ENCODE results near the gene DBN1.

Gene DBN1

GRCh38 chr5:177440211-177440989 is 33.0 kb downstream of the DBN1 start:
- Mint-ChIP-seq H3K36me3 (ENCODE audit: insufficient read depth) (peaks cover 81% of the 10 kb centered on the region), H3K4me3 (peak overlapping the region; percentile 18 to 54), H3K4me1 (ENCODE audit: low read depth in 2 of 2) (peaks cover 36 to 43% of the 10 kb centered on the region in 2 donors), H3K27me3 (no peaks in the 10 kb centered on the region), H3K9me3 (no peaks in the 10 kb centered on the region), H3K27ac (peak overlapping the region; percentile 87 to 94)
- ATAC-seq (replicated peaks) (peak; percentile 81), DNase-seq (peak in 2 of 3 experiments; percentile 52 to 56)

GRCh38 chr5:177439518-177440053 is 33.8 kb downstream of the DBN1 start:
- H3K4me3 Mint-ChIP-seq, result peak overlapping the region; percentile 18 to 54
- no peak for DNase-seq
- no peak for ATAC-seq (replicated peaks)
- H3K4me1 Mint-ChIP-seq (ENCODE audit: low read depth in 2 of 2), result peaks cover 31 to 35% of the 10 kb centered on the region in 2 donors
- peak overlapping the region; percentile 87 to 94 for H3K27ac Mint-ChIP-seq
- H3K36me3 Mint-ChIP-seq (ENCODE audit: insufficient read depth), result peaks cover 87% of the 10 kb centered on the region
- H3K27me3 Mint-ChIP-seq, result no peaks in the 10 kb centered on the region
- no peaks in the 10 kb centered on the region for H3K9me3 Mint-ChIP-seq

GRCh38 chr5:177438468-177438867 is 35.0 kb downstream of the DBN1 start:
- DNase-seq (no peak), ATAC-seq (replicated peaks) (no peak)
- Mint-ChIP-seq H3K9me3 (no peaks in the 10 kb centered on the region), H3K27ac (peak overlapping the region; percentile 56 to 93), H3K27me3 (no peaks in the 10 kb centered on the region), H3K36me3 (ENCODE audit: insufficient read depth) (peaks cover 91% of the 10 kb centered on the region), H3K4me1 (ENCODE audit: low read depth in 2 of 2) (peaks cover 26 to 28% of the 10 kb centered on the region in 2 donors), H3K4me3 (no peak overlapping the region)

- peak overlapping the region; percentile 56 to 93 for H3K27ac Mint-ChIP-seq
- H3K36me3 Mint-ChIP-seq (ENCODE audit: insufficient read depth), result peaks cover 95% of the 10 kb centered on the region
- H3K9me3 Mint-ChIP-seq, result no peaks in the 10 kb centered on the region
- peaks cover 24 to 36% of the 10 kb centered on the region in 2 donors for H3K4me1 Mint-ChIP-seq (ENCODE audit: low read depth in 2 of 2)
- no peak overlapping the region for H3K4me3 Mint-ChIP-seq
- ATAC-seq (replicated peaks) (no peak), DNase-seq (no peak)
- H3K27me3 Mint-ChIP-seq, result no peaks in the 10 kb centered on the region
These were observed 35.8 kb downstream of the DBN1 start for GRCh38 chr5:177437623-177438022.

GRCh38 chr5:177435847-177436536 is 37.4 kb downstream of the DBN1 start:
- DNase-seq (no peak), ATAC-seq (replicated peaks) (no peak)
- Mint-ChIP-seq H3K27me3 (no peaks in the 10 kb centered on the region), H3K9me3 (no peaks in the 10 kb centered on the region), H3K27ac (peak overlapping the region in 1 of 2 donors; percentile 67), H3K4me1 (ENCODE audit: low read depth in 2 of 2) (peaks cover 34 to 44% of the 10 kb centered on the region in 2 donors), H3K36me3 (ENCODE audit: insufficient read depth) (peaks cover 95% of the 10 kb centered on the region), H3K4me3 (peak overlapping the region in 1 of 2 donors; percentile 22)

- peak overlapping the region; percentile 58 to 83 for H3K27ac Mint-ChIP-seq
- H3K4me1 Mint-ChIP-seq (ENCODE audit: low read depth in 2 of 2), result peaks cover 39 to 49% of the 10 kb centered on the region in 2 donors
- ATAC-seq (replicated peaks) (no peak), DNase-seq (no peak)
- no peaks in the 10 kb centered on the region for H3K27me3 Mint-ChIP-seq
- peaks cover 96% of the 10 kb centered on the region for H3K36me3 Mint-ChIP-seq (ENCODE audit: insufficient read depth)
- no peaks in the 10 kb centered on the region for H3K9me3 Mint-ChIP-seq
- peak overlapping the region in 1 of 2 donors; percentile 22 for H3K4me3 Mint-ChIP-seq
These were observed 38.3 kb downstream of the DBN1 start for GRCh38 chr5:177434942-177435738.

DNA sequence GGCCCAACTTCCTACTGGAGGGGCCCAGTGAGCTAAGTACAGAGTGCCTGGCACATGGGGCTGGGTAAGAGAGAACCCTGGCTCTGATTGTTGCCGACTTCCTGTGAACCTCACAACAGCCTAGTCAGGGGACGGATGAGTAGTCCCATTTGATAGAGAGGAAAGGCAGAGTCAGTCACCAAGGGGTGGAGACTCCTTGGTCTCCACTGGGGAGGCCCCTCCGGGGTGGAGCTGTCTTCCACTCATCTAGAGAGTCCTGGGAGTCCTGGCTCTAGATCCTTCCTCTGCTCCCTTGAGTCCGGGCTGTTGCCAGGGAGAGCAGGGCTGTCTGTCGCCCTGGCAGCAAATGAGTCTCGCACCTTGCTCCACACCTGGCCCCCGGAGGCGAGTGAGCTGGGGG is 39.0 kb downstream of the DBN1 start:
- Mint-ChIP-seq H3K9me3 (no peaks in the 10 kb centered on the region), H3K36me3 (ENCODE audit: insufficient read depth) (peaks cover 97% of the 10 kb centered on the region), H3K4me3 (peak overlapping the region; percentile 51 to 53), H3K4me1 (ENCODE audit: low read depth in 2 of 2) (peaks cover 39 to 50% of the 10 kb centered on the region in 2 donors), H3K27me3 (no peaks in the 10 kb centered on the region), H3K27ac (peak overlapping the region; percentile 58 to 83)
- ATAC-seq (replicated peaks) (no peak), DNase-seq (no peak)

DNA sequence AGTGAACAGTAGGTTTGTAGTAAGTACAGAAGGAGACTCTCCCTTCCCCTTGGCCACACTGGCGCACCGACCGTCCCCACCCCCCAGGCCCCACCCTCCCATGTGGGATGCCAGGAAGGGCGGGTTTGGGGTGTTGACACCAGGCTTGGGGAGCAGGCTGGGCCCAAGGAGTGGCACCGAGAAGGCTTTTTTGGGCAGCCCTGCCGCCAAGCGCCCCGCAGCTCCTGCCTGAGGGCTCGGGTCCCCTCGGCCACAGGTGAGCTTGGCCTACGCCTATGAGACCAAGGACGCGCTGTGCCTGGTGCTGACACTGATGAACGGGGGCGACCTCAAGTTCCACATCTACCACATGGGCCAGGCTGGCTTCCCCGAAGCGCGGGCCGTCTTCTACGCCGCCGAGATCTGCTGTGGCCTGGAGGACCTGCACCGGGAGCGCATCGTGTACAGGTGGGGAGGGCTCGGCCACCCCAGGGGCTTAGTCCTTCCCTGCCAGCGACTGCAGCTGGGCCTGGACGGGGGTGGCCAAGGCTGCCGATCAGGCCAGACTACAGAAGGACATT is 39.7 kb downstream of the DBN1 start:
- Mint-ChIP-seq H3K4me3 (peak overlapping the region; percentile 51 to 69), H3K4me1 (ENCODE audit: low read depth in 2 of 2) (peaks cover 46 to 57% of the 10 kb centered on the region in 2 donors), H3K27ac (peak overlapping the region; percentile 69 to 93), H3K36me3 (ENCODE audit: insufficient read depth) (peaks cover 98% of the 10 kb centered on the region), H3K27me3 (no peaks in the 10 kb centered on the region), H3K9me3 (no peaks in the 10 kb centered on the region)
- no peak for ATAC-seq (replicated peaks)
- no peak for DNase-seq

GRCh38 chr5:177432839-177433657 is 40.4 kb downstream of the DBN1 start:
- Mint-ChIP-seq H3K9me3 (no peaks in the 10 kb centered on the region), H3K36me3 (ENCODE audit: insufficient read depth) (peaks cover 92% of the 10 kb centered on the region), H3K27ac (peak overlapping the region; percentile 69 to 93), H3K27me3 (no peaks in the 10 kb centered on the region), H3K4me1 (ENCODE audit: low read depth in 2 of 2) (peaks cover 46 to 60% of the 10 kb centered on the region in 2 donors), H3K4me3 (peak overlapping the region; percentile 69 to 90)
- no peak for DNase-seq
- no peak for ATAC-seq (replicated peaks)

- DNase-seq (no peak), ATAC-seq (replicated peaks) (no peak)
- Mint-ChIP-seq H3K27me3 (no peaks in the 10 kb centered on the region), H3K36me3 (ENCODE audit: insufficient read depth) (peaks cover 90% of the 10 kb centered on the region), H3K4me3 (peak overlapping the region; percentile 90 to 93), H3K4me1 (ENCODE audit: low read depth in 2 of 2) (peaks cover 54 to 66% of the 10 kb centered on the region in 2 donors), H3K9me3 (no peaks in the 10 kb centered on the region), H3K27ac (peak overlapping the region; percentile 76 to 93)
These were observed 41.1 kb downstream of the DBN1 start for GRCh38 chr5:177432143-177432838.

DNA sequence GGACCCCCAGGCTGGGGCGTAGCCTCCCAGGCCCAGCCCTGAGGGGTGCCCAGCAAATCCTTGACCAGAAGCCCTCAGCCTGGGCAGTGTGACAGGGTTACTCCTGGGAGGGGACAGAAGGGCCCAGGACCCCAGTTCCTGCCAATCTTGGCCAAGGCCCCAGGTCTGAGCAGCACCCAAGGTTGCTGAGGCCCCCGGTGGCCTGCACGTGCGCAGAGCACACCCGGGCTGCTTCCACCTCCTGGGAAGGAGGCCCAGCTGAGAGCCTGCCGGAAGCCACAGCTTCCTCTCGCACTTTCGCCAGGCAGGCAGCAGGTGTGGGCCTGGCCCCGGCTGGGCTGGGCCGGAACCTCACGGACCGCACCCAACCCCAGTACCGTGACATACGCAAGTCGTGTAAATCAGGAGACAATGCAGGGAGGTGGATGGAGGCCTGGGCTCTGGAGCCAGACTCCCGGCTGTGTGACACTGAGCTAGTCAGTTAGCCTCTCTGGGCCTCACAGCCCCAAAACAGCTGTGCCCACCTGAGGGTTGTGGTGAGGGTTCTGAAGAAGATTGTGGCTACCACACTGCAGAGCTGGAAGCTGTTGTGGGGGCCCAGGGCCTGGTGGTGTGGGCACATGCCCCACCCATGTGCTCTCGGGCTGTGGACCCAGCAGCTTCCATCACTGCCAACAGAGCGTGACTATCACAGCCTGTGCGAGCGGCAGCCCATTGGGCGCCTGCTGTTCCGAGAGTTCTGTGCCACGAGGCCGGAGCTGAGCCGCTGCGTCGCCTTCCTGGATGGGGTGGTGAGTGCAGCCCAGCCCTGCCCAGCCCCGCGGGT is 41.9 kb downstream of the DBN1 start:
- Mint-ChIP-seq H3K27me3 (no peaks in the 10 kb centered on the region), H3K9me3 (no peaks in the 10 kb centered on the region), H3K4me3 (peak overlapping the region; percentile 90 to 93), H3K4me1 (ENCODE audit: low read depth in 2 of 2) (peaks cover 50 to 66% of the 10 kb centered on the region in 2 donors), H3K27ac (peak overlapping the region; percentile 76 to 93), H3K36me3 (ENCODE audit: insufficient read depth) (peaks cover 87% of the 10 kb centered on the region)
- ATAC-seq (replicated peaks) (peak; percentile 63), DNase-seq (peak; percentile 68 to 72 (median 70))
